Glutamatergic neuron (in vitro differentiated cells): ENCODE measurements around the gene TNPO3. TPM values are rescaled to one million over a fixed set of nuclear protein-coding genes. Genes with fewer than 3 reads are reported as not detected.

ENCODE experiments used
- DNase-seq: peaks from one replicate; pipeline ENCODE4 v3.0.0; 2022
- H3K27ac Mint-ChIP-seq: one replicate; pipeline ENCODE4 v1.8.0; 2020; ENCODE audit warnings: mild to moderate bottlenecking, mixed read lengths, inconsistent platforms; ENCODE audit not compliant: unreplicated experiment
- H3K27me3 Mint-ChIP-seq: one replicate; pipeline ENCODE4 v1.8.0; 2020; ENCODE audit warnings: mild to moderate bottlenecking, moderate library complexity, mixed read lengths, inconsistent platforms; ENCODE audit not compliant: unreplicated experiment
- H3K36me3 Mint-ChIP-seq: one replicate; pipeline ENCODE4 v1.8.0; 2020; ENCODE audit warnings: mild to moderate bottlenecking, mixed read lengths, inconsistent platforms; ENCODE audit not compliant: unreplicated experiment
- H3K4me1 Mint-ChIP-seq: one replicate; pipeline ENCODE4 v1.8.0; 2020; ENCODE audit warnings: mild to moderate bottlenecking, low read depth, mixed read lengths, inconsistent platforms; ENCODE audit not compliant: unreplicated experiment
- H3K4me3 Mint-ChIP-seq: one replicate; pipeline ENCODE4 v1.8.0; 2020; ENCODE audit warnings: mild to moderate bottlenecking, mixed read lengths, inconsistent platforms; ENCODE audit not compliant: unreplicated experiment
- H3K9me3 Mint-ChIP-seq: one replicate; pipeline ENCODE4 v1.8.0; 2020; ENCODE audit warnings: mild to moderate bottlenecking, moderate library complexity, mixed read lengths, inconsistent platforms; ENCODE audit not compliant: unreplicated experiment
- total RNA-seq: library from RNA; stranded (reverse); fragmentation: NEBNext Ultra II Directional; extraction: Animal tissue kit (Norgen Biotek cat#: 25700); gene quantifications from one replicate; pipeline ENCODE4 v1.2.1, GENCODE V29; 2021; ENCODE audit not compliant: unreplicated experiment
- TF ChIP-seq, protein P1 (sequence below): fragments of 200-600 bp; sonication (generic); IDR thresholded peaks from one replicate; pipeline ENCODE4 v1.5.0; 2021; ENCODE audit not compliant: partially characterized antibody, unreplicated experiment

Gene TNPO3
- total RNA-seq, 1 donor from 2014 or later, result 53.8 TPM

- Mint-ChIP-seq H3K27me3 (peaks cover 19% of the 10 kb centered on the region), H3K36me3 (peaks cover 5% of the 10 kb centered on the region), H3K4me3 (peak within 1 kb of the TSS; percentile 77), H3K27ac (no peak within 1 kb of the TSS), H3K9me3 (peaks cover 6% of the 10 kb centered on the region), H3K4me1 (peaks cover 12% of the 10 kb centered on the region)
- DNase-seq, result no peak
- TF ChIP-seq, protein P1, sequence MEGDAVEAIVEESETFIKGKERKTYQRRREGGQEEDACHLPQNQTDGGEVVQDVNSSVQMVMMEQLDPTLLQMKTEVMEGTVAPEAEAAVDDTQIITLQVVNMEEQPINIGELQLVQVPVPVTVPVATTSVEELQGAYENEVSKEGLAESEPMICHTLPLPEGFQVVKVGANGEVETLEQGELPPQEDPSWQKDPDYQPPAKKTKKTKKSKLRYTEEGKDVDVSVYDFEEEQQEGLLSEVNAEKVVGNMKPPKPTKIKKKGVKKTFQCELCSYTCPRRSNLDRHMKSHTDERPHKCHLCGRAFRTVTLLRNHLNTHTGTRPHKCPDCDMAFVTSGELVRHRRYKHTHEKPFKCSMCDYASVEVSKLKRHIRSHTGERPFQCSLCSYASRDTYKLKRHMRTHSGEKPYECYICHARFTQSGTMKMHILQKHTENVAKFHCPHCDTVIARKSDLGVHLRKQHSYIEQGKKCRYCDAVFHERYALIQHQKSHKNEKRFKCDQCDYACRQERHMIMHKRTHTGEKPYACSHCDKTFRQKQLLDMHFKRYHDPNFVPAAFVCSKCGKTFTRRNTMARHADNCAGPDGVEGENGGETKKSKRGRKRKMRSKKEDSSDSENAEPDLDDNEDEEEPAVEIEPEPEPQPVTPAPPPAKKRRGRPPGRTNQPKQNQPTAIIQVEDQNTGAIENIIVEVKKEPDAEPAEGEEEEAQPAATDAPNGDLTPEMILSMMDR, result no peak
Observed at GRCh38 chr7:128937647-128938543, 117.0 kb downstream of the TNPO3 start, which contains the start of gene IRF5. IRF5 (plus strand) TSS chr7:128937927; CDS start chr7:128942082, 4,155 bp downstream.

DNA sequence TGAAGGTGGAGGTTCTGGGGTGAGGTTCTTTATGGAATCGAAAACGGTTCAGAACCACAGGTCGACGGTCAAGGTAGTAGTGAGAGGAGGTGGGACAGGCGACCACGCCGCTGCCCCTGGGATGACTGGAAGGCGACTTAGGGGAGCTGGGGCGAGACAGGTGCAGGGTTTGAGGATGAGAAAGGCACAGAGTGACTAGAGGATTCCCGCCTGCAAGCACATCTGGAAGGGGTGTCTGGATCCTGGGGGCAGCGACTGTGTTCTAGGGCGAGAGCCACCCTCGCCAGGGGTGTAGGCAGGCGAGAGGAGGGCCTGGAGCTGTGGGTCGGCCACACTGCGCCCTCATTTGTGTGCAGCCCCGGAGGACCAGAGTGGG, 117.7 kb downstream of the TNPO3 start:
- Mint-ChIP-seq H3K4me3 (peak overlapping the region; percentile 77), H3K36me3 (peaks cover 5% of the 10 kb centered on the region), H3K4me1 (peaks cover 12% of the 10 kb centered on the region), H3K9me3 (peaks cover 6% of the 10 kb centered on the region), H3K27ac (no peak overlapping the region), H3K27me3 (peaks cover 19% of the 10 kb centered on the region)
- no peak for DNase-seq
- TF ChIP-seq, protein P1, result no peak

DNA sequence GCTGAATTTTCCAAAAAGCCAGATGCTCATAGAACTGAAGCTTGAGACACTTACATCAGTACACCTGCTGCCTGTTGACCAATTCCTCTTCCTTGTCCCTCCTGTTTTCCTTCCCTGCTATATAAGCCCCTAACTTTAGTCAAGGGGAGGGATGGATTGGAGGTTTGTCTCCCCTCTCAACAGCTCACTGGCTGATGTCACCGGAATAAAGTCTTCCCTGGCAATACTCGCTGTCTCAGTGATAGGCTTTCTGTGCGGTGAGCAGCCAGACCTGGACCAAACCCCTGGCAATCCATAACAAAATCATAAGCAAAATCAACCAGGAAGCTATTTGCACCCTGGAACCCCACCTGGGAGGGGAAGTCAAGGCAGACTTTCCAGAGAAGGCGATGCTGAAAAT, 118.1 kb downstream of the TNPO3 start:
- H3K4me1 Mint-ChIP-seq, result peaks cover 12% of the 10 kb centered on the region
- no peak overlapping the region for H3K27ac Mint-ChIP-seq
- H3K27me3 Mint-ChIP-seq, result peaks cover 19% of the 10 kb centered on the region
- H3K9me3 Mint-ChIP-seq, result peaks cover 6% of the 10 kb centered on the region
- DNase-seq, result no peak
- TF ChIP-seq, protein P1, result no peak
- peak overlapping the region; percentile 77 for H3K4me3 Mint-ChIP-seq
- H3K36me3 Mint-ChIP-seq, result peaks cover 5% of the 10 kb centered on the region

DNA sequence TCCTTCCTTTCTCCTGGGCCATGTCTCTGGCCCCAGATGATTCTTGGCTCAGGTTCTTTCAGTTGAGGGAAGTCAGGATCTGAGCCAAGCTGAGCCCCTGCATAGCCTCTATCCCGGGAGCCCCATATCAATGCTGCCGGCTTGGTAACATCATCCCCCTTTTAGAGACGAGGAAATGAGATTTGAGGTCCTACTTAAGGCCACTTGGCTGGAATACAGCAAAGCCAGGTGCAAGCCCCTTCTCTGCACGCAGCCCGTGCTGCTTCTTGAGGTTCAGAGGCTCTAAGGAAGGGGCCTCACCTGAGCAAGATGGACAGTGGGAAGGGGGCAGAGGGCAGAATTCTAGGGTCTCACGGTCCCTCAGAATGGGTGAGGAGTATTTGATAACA, 119.6 kb downstream of the TNPO3 start:
- Mint-ChIP-seq H3K4me3 (no peak overlapping the region), H3K27ac (no peak overlapping the region), H3K27me3 (peaks cover 14% of the 10 kb centered on the region), H3K4me1 (peaks cover 7% of the 10 kb centered on the region), H3K36me3 (peaks cover 5% of the 10 kb centered on the region), H3K9me3 (peaks cover 2% of the 10 kb centered on the region)
- TF ChIP-seq, protein P1, result no peak
- DNase-seq, result no peak
